ENCODE measurements around the gene DPF3. TPM values are rescaled to one million over a fixed set of nuclear protein-coding genes. Genes with fewer than 3 reads are reported as not detected.

DPF3 gene
- total and polyA plus RNA-seq, 9 of the 15 experiments (the other 6 are each of a cell fraction or from before 2014, with no cell fraction given), result 0.21 to 4.9 (median 1.2) TPM

- TF ChIP-seq GTF2B (IDR thresholded peaks at IDR 0.05; ENCODE audit: extremely low read depth, insufficient read length), result no peak
- TF ChIP-seq KDM5B (IDR thresholded peaks at IDR 0.05; ENCODE audit: insufficient replicate concordance, low read depth, low read length), result no peak
- TF ChIP-seq ATF1 (CRISPR knock-in tag; IDR thresholded peaks at IDR 0.05), result no peak
- peak; percentile 67 for TF ChIP-seq ATF1 (tag; IDR thresholded peaks at IDR 0.05)
- peak; percentile 31; the same call in 1 of the 2 replicates for TF ChIP-seq C11orf30 (IDR thresholded peaks at IDR 0.05; ENCODE audit: low read depth)
- TF ChIP-seq MAFK (IDR thresholded peaks at IDR 0.05; ENCODE audit: low read length), result peak; percentile 51
- no peak for TF ChIP-seq MYNN (IDR thresholded peaks at IDR 0.05)
- no peak for TF ChIP-seq MYNN (CRISPR knock-in tag; IDR thresholded peaks at IDR 0.05)
- TF ChIP-seq NUFIP1 (IDR thresholded peaks at IDR 0.05; ENCODE audit: partially characterized antibody), result no peak
- no peak for TF ChIP-seq CEBPG (CRISPR knock-in tag; IDR thresholded peaks at IDR 0.05)
- TF ChIP-seq CEBPG (tag; conservative IDR thresholded peaks at IDR 0.05 in 1 of 2, IDR thresholded peaks at IDR 0.05 in 1 of 2), result no peak
- TF ChIP-seq NFIC (IDR thresholded peaks at IDR 0.05), result peak; percentile 98
- TF ChIP-seq NR0B1 (IDR thresholded peaks at IDR 0.05; ENCODE audit: partially characterized antibody), result no peak
- no peak for TF ChIP-seq MBD1 (CRISPR knock-in tag; IDR thresholded peaks at IDR 0.05)
- no peak for TF ChIP-seq ARID3B (CRISPR knock-in tag; IDR thresholded peaks at IDR 0.05; ENCODE audit: borderline replicate concordance)
- TF ChIP-seq NKRF (IDR thresholded peaks at IDR 0.05; ENCODE audit: borderline replicate concordance), result no peak
- TF ChIP-seq MNT (conservative IDR thresholded peaks at IDR 0.05), result 0 out of 4 replicates have a peak, but pooled peaks of 1 of the 2 experiments have one; percentile 18
- TF ChIP-seq RCOR1 (IDR thresholded peaks at IDR 0.05; ENCODE audit: borderline replicate concordance in 1 of 2, low read depth in 2 of 2, low read length in 2 of 2), result peak in 1 of 2 experiments; percentile 55; a peak in 1 of 4 replicates
- 0 out of 4 replicates have a peak, but pooled peaks of 1 of the 2 experiments have one; percentile 8 for TF ChIP-seq TRIM24 (IDR thresholded peaks at IDR 0.05)
- no peak for TF ChIP-seq HCFC1 (IDR thresholded peaks at IDR 0.05; ENCODE audit: low read depth, low read length)
Measured at GRCh38 chr14:72924337-72924736, 30.4 kb upstream of the DPF3 start (continued).

Data from K562 (cell line).